Endothelial cell of umbilical vein (primary cell): Measurements from ENCODE around the gene MEF2C. TPM values are rescaled to one million over a fixed set of nuclear protein-coding genes. Genes with fewer than 3 reads are reported as not detected.

Experiments used
- BruUV-seq: library from RNA; stranded (reverse); fragments of 400-500 nt; replicated peaks from 2 replicates; lab custom pipeline; 2021; lab: Mats Ljungman, UMichigan
- CTCF ChIA-PET: fragments of 300-600, 350-600 bp; sonication (Branson Sonifier 250); formaldehyde crosslinking; loops from one replicate; lab custom pipeline; 2021; ENCODE audit warnings: antibody characterized with exemption, inconsistent platforms; lab: Charles Lee
- POLR2A ChIA-PET: fragments of 300-600, 350-600 bp; sonication (Branson Sonifier 250); formaldehyde crosslinking; loops from one replicate; lab custom pipeline; 2021; ENCODE audit warnings: antibody characterized with exemption, inconsistent platforms; lab: Charles Lee
- DNase-seq: peaks from one replicate; pipeline ENCODE4 v3.0.0-alpha.2; 2011; ENCODE audit warnings: low read depth, low spot score
- FAIRE-seq: peaks from 2 replicates; lab custom pipeline; 2011; peaks lifted over from hg19 to GRCh38; lab: Jason Lieb, UNC
- H2AFZ ChIP-seq: 2 replicates; pipeline ENCODE4 v1.6.0; 2012; ENCODE audit warnings: low read depth, low read length, control low read depth, inconsistent platforms
- H3K27ac ChIP-seq: 2 replicates; pipeline ENCODE4 v1.5.1; 2011; ENCODE audit warnings: low read depth, mild to moderate bottlenecking, control low read depth, low read length, moderate library complexity; ENCODE audit not compliant: insufficient read depth
- H3K27me3 ChIP-seq, 2 experiments: 2 replicates each; pipeline versions ENCODE4 v1.6.0 to v1.6.1; 2011; ENCODE audit warnings: low read length in 2 of 2, mixed read lengths in 1 of 2; ENCODE audit not compliant: control insufficient read depth in 2 of 2, insufficient read depth in 2 of 2
- H3K36me3 ChIP-seq, 2 experiments: 2 replicates in 1 of 2; 3 replicates in 1 of 2; pipeline ENCODE4 v1.5.1; 2011; ENCODE audit warnings: low read length in 2 of 2, mild to moderate bottlenecking in 1 of 2, moderate library complexity in 1 of 2; ENCODE audit not compliant: control insufficient read depth in 2 of 2, insufficient read depth in 2 of 2; ENCODE audit errors: extremely low read depth in 1 of 2
- H3K4me1 ChIP-seq: 3 replicates; pipeline ENCODE4 v1.5.1; 2011; ENCODE audit warnings: mild to moderate bottlenecking, low read length; ENCODE audit not compliant: control insufficient read depth, insufficient read depth; ENCODE audit errors: extremely low read depth
- H3K4me2 ChIP-seq: 2 replicates; pipeline ENCODE4 v1.6.1; 2011; ENCODE audit warnings: low read length, control low read depth, mixed read lengths; ENCODE audit not compliant: insufficient read depth
- H3K4me3 ChIP-seq, 3 experiments: fragments of 200-600 bp in 1 of 3; sonication (generic), shearing (Covaris generic) in 1 of 3; replicated peaks in 1 of 3; 2 replicates each; pipeline ENCODE4 v1.5.1; 2011 to 2016; ENCODE audit warnings: control low read depth in 3 of 3, low read length in 3 of 3, mild to moderate bottlenecking in 2 of 3, inconsistent platforms in 1 of 3, low read depth in 1 of 3, moderate library complexity in 1 of 3; ENCODE audit not compliant: insufficient read depth in 1 of 3
- H3K79me2 ChIP-seq: 2 replicates; pipeline ENCODE4 v1.6.0; 2012; ENCODE audit warnings: low read length, inconsistent platforms; ENCODE audit not compliant: control insufficient read depth, insufficient read depth
- H3K9ac ChIP-seq: replicated peaks from 2 replicates; pipeline ENCODE3; 2011; ENCODE audit warnings: low read length, control low read depth; ENCODE audit not compliant: insufficient read depth; ENCODE audit errors: extremely low read depth
- H3K9me1 ChIP-seq: replicated peaks from 3 replicates; pipeline ENCODE4 v1.6.0; 2011; ENCODE audit warnings: mild to moderate bottlenecking, low read length; ENCODE audit not compliant: control insufficient read depth, insufficient read depth; ENCODE audit errors: extremely low read depth
- H3K9me3 ChIP-seq: replicated peaks from 2 replicates; pipeline ENCODE4 v1.5.1; 2012; ENCODE audit warnings: low read length, inconsistent platforms; ENCODE audit not compliant: control insufficient read depth, insufficient read depth
- H4K20me1 ChIP-seq: replicated peaks from 2 replicates; pipeline ENCODE3; 2011; ENCODE audit warnings: mild to moderate bottlenecking, low read length; ENCODE audit not compliant: control insufficient read depth, insufficient read depth; ENCODE audit errors: extremely low read depth
- CTCF ChIP-seq, 2 donors: IDR thresholded peaks; 1 replicate in 1 of 2; 2 replicates in 1 of 2; pipeline ENCODE4 v1.5.1; 2011; ENCODE audit warnings: low read length in 2 of 2, mild to moderate bottlenecking in 2 of 2, moderate library complexity in 2 of 2, control low read depth in 1 of 2, inconsistent platforms in 1 of 2, low read depth in 1 of 2; ENCODE audit not compliant: insufficient read depth in 1 of 2; ENCODE audit errors: extremely low read depth in 1 of 2
- EZH2 ChIP-seq: IDR thresholded peaks from 2 replicates; pipeline ENCODE4 v1.6.1; 2012; ENCODE audit warnings: borderline replicate concordance, low read depth, mild to moderate bottlenecking, moderate library complexity, low read length, inconsistent platforms; ENCODE audit not compliant: severe bottlenecking
- FOS ChIP-seq: IDR thresholded peaks from 2 replicates; pipeline ENCODE4 v1.6.1; 2011; ENCODE audit warnings: mild to moderate bottlenecking, low read length, moderate library complexity, borderline replicate concordance; ENCODE audit not compliant: insufficient read depth
- GATA2 ChIP-seq: IDR thresholded peaks from 2 replicates; pipeline ENCODE4 v1.7.0; 2011; ENCODE audit warnings: low read depth, mild to moderate bottlenecking, moderate library complexity, mixed read lengths, low read length; ENCODE audit not compliant: insufficient read length, insufficient read depth
- JUN ChIP-seq: IDR thresholded peaks from 2 replicates; pipeline ENCODE4 v1.6.1; 2011; ENCODE audit warnings: borderline replicate concordance, low read depth; ENCODE audit not compliant: insufficient read length, insufficient read depth
- MAX ChIP-seq: IDR thresholded peaks from 2 replicates; pipeline ENCODE4 v1.6.1; 2011; ENCODE audit not compliant: insufficient read depth, insufficient read length
- MYC ChIP-seq: IDR thresholded peaks from one replicate; pipeline ENCODE4 v1.6.1; 2011; ENCODE audit warnings: mild to moderate bottlenecking, low read depth, low read length
- POLR2A ChIP-seq: IDR thresholded peaks from 2 replicates; pipeline ENCODE4 v1.6.1; 2012; ENCODE audit warnings: low read depth, mild to moderate bottlenecking, control low read depth, low read length
- POLR2AphosphoS5 ChIP-seq: IDR thresholded peaks from 2 replicates; pipeline ENCODE4 v1.6.1; 2012; ENCODE audit warnings: low read depth, mild to moderate bottlenecking, control low read depth, low read length, moderate library complexity; ENCODE audit not compliant: insufficient read depth
- dilution Hi-C: fragments of 300-500 bp; cut with MboI; formaldehyde crosslinking; loops from one replicate; pipeline ENCODE4 v1.15.0; 2019; ENCODE audit warnings: low sequenced_read_pairs; ENCODE audit not compliant: extremely low pct_ligation_motif_present
- intact Hi-C: fragments of 100-400 bp; cut with micrococcal nuclease; formaldehyde crosslinking; loops from one replicate; pipeline ENCODE4 v1.10.0; 2022
- polyA plus RNA-seq, 4 experiments: library from polyadenylated mRNA; depleted of rRNA in 3 of 4; stranded (reverse) in 3 of 4; unstranded in 1 of 4; fragments of >200 nt; gene quantifications; 2 replicates each; pipeline versions ENCODE4 v1.2.1 to v1.2.3, GENCODE V29; 2011 to 2012; ENCODE audit warnings: missing spikeins in 1 of 4
- total RNA-seq: library from RNA; stranded (reverse); gene quantifications from 2 replicates; pipeline ENCODE4 v1.2.3, GENCODE V29; 2021

MEF2C gene
- total and polyA plus RNA-seq, 2 donors (not counting 3 experiments of a cell fraction or from before 2014, with no cell fraction given) = 21.2 to 67.7 TPM

DNA sequence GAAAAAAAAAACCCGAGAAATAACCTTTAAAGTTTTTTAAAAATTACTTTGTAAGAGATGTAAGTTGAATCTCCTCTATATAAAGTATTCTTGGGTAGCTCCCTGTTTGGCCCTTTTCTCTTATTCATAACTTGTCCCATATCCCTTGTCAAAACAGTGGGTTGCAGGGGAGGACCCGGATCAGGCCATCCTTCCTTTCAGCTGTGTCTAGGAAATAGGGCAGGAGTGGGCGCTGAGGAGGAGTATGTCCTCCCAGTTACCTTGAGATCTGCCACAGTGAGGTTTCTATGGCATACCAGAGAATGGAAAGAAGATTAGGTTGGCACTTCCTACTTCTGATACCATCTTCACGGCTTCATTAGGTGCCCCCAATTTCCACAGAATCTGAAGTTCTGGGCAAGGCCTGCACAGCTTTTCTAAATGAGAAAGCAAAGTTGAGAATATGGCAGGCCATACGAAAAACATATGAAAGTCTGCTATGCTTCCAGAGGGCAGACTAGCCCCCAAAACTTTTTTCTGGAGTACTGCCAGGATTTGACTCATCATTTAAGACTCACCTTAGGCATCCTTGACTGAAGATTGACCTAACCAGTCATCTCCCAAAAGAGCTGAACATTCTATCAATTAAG lies 20.3 kb downstream of the MEF2C start:
- DNase-seq = no peak
- Histone ChIP-seq H3K9ac (no peak overlapping the region), H3K36me3 (no peaks in the 10 kb centered on the region), H3K9me3 (no peaks in the 10 kb centered on the region), H3K4me1 (no peaks in the 10 kb centered on the region), H3K79me2 (peaks cover 8% of the 10 kb centered on the region), H2AFZ (no peak overlapping the region), H3K27me3 (no peaks in the 10 kb centered on the region), H3K27ac (no peak overlapping the region), H4K20me1 (no peaks in the 10 kb centered on the region), H3K4me2 (no peak overlapping the region), H3K4me3 (no peak overlapping the region), H3K9me1 (no peaks in the 10 kb centered on the region)
- ChIA-PET POLR2A (interaction anchor here (0.7 kb wide), 1 partner anchor 1330 kb away, joined by 3 read pairs; no protein-coding TSS in a partner anchor), CTCF (interaction anchor here (0.7 to 1.3 kb wide), 2 partner anchors 10 to 133 kb away, joined by 3 read pairs; no protein-coding TSS in a partner anchor)
- FAIRE-seq = no peak
- intact Hi-C loops = no loop called here
- dilution Hi-C loops = no loop called here
- TF ChIP-seq CTCF (IDR thresholded peaks at IDR 0.05; ENCODE audit: extremely low read depth in 1 of 2, insufficient read depth in 1 of 2, low read depth in 1 of 2, low read length in 2 of 2) (no peak), EZH2 (no peak), MAX (no peak), POLR2A (no peak), MYC (no peak), POLR2AphosphoS5 (no peak), JUN (no peak), GATA2 (no peak), FOS (no peak)
- no TSS peak for BruUV-seq
